Lower lobe of right lung (tissue), 2 donors: ENCODE results near the gene SLC25A21. TPM values are rescaled to one million over a fixed set of nuclear protein-coding genes. Genes with fewer than 3 reads are reported as not detected.

Source experiments
- ATAC-seq, 2 donors: fragments of 200-7000 bp; cut with Tn5 transposase; one replicate each; pipeline ENCODE4 v1.9.1; 2020 to 2022; ENCODE audit warnings: mild to moderate bottlenecking in 2 of 2, moderate library complexity in 2 of 2
- DNase-seq: peaks from one replicate; pipeline ENCODE4 v3.0.0-alpha.2; 2020
- H3K27ac ChIP-seq: fragments of 200-600 bp; one replicate; pipeline ENCODE4 v1.8.0; 2022
- H3K27me3 ChIP-seq: fragments of 200-600 bp; one replicate; pipeline ENCODE4 v1.8.0; 2022; ENCODE audit warnings: low read depth
- H3K36me3 ChIP-seq: fragments of 200-600 bp; one replicate; pipeline ENCODE4 v1.8.0; 2022; ENCODE audit warnings: mild to moderate bottlenecking
- H3K4me1 ChIP-seq: fragments of 200-600 bp; one replicate; pipeline ENCODE4 v1.8.0; 2022
- H3K4me3 ChIP-seq: fragments of 200-600 bp; one replicate; pipeline ENCODE4 v1.8.0; 2022; ENCODE audit warnings: mild to moderate bottlenecking
- H3K9me3 ChIP-seq: fragments of 200-600 bp; one replicate; pipeline ENCODE4 v1.8.0; 2022
- intact Hi-C: fragments of 100-400 bp; cut with DNase I; formaldehyde crosslinking; loops from one replicate; pipeline ENCODE4 v1.11.0; 2022
- total RNA-seq: library from RNA; stranded (reverse); fragmentation: NEBNext Ultra II Directional; extraction: Animal tissue kit (Norgen Biotek cat#: 25700); gene quantifications from one replicate; pipeline ENCODE4 v1.2.1, GENCODE V29; 2021
- TF ChIP-seq, protein P1 (sequence below): fragments of 200-600 bp; IDR thresholded peaks from one replicate; pipeline ENCODE4 v1.8.0; 2022; ENCODE audit warnings: antibody characterized with exemption, mild to moderate bottlenecking
- donor health status: DM: no; HTN: yes; CAD: no; lungs with severe emphysema.

Gene SLC25A21
- total RNA-seq, 1 donor from 2014 or later: 0.38 TPM

DNA sequence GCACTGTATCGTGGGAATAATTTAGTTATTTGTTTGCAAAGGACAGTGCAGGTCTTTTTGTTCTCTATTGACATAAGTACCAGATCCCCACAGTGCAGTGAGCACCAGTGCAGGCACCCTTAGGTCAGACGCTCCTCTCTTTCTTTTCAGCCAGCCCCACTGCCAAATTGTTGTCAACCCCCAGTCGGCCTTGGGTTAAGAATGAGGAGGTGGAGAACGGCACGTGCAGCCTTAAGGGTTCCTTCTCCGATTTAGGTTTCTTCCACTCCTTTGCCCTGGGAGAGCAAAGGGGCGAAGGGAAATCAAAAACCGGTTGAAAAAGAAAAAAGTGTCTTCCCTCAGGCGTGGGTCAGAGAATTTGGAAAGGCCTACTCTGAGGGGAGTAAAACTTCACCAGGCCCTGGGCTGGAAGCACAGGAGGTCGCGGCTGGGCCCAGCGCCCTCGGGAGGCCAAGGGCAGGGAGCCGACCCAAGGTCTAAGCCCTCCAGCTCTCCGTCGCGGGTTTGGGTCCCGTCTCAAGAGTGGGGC, 506.5 kb downstream of the SLC25A21 start:
- H3K4me3 ChIP-seq: no peak overlapping the region
- no peak overlapping the region for H3K27ac ChIP-seq
- no peaks in the 10 kb centered on the region for H3K9me3 ChIP-seq
- peaks cover 48% of the 10 kb centered on the region for H3K4me1 ChIP-seq
- H3K27me3 ChIP-seq: peaks cover 91% of the 10 kb centered on the region
- ATAC-seq: no peak
- TF ChIP-seq, protein P1, sequence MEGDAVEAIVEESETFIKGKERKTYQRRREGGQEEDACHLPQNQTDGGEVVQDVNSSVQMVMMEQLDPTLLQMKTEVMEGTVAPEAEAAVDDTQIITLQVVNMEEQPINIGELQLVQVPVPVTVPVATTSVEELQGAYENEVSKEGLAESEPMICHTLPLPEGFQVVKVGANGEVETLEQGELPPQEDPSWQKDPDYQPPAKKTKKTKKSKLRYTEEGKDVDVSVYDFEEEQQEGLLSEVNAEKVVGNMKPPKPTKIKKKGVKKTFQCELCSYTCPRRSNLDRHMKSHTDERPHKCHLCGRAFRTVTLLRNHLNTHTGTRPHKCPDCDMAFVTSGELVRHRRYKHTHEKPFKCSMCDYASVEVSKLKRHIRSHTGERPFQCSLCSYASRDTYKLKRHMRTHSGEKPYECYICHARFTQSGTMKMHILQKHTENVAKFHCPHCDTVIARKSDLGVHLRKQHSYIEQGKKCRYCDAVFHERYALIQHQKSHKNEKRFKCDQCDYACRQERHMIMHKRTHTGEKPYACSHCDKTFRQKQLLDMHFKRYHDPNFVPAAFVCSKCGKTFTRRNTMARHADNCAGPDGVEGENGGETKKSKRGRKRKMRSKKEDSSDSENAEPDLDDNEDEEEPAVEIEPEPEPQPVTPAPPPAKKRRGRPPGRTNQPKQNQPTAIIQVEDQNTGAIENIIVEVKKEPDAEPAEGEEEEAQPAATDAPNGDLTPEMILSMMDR: no peak
- DNase-seq: no peak
- intact Hi-C loops: no loop called here
- no peaks in the 10 kb centered on the region for H3K36me3 ChIP-seq

DNA sequence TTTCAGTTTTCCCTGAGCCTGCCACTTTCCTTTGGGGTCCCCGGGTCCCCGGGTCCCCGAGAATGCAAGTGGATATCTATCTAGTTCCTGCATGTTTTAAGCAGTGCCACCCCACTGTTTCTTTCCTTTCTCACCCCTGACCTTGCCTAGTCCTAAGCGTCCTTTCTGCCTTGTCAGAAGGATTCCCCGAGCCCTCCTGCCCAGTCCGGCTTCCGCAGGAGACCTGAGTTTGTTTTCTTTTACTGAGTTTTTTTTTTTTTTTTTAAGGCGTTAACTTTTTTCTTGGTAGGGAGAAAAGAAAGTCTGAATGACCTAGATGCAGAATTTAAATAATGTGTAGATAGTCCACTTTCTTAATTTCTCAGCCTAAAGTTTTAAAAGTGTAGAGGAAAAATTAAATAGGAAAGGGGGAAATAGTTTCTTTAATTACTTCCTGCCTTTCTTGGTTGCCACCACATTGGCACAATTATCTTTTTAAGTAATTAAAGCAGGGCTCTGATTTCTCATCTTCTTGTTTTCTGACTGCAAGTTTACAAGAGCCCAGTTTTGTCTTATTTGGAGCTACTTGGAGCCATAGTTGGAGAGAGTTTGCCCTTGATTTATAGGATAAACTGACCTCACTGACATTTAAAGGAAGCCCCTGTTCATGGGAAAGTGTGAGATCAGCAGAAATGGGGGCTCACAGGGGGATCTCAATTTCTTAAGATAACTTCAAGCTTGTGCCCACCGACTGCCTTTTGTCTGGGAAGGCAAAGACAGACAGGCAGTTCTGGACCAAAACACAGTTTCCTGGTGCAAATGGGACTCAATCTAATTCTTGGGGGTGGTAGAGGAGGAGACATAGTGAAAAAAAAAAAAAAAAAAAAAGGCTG, 507.8 kb downstream of the SLC25A21 start:
- H3K27me3 ChIP-seq: peaks cover 97% of the 10 kb centered on the region
- no peaks in the 10 kb centered on the region for H3K9me3 ChIP-seq
- no peak overlapping the region for H3K27ac ChIP-seq
- peaks cover 52% of the 10 kb centered on the region for H3K4me1 ChIP-seq
- TF ChIP-seq, protein P1: no peak
- no peaks in the 10 kb centered on the region for H3K36me3 ChIP-seq
- ATAC-seq (no peak), DNase-seq (no peak)
- H3K4me3 ChIP-seq: peak overlapping the region; percentile 43
- intact Hi-C loops: no loop called here

DNA sequence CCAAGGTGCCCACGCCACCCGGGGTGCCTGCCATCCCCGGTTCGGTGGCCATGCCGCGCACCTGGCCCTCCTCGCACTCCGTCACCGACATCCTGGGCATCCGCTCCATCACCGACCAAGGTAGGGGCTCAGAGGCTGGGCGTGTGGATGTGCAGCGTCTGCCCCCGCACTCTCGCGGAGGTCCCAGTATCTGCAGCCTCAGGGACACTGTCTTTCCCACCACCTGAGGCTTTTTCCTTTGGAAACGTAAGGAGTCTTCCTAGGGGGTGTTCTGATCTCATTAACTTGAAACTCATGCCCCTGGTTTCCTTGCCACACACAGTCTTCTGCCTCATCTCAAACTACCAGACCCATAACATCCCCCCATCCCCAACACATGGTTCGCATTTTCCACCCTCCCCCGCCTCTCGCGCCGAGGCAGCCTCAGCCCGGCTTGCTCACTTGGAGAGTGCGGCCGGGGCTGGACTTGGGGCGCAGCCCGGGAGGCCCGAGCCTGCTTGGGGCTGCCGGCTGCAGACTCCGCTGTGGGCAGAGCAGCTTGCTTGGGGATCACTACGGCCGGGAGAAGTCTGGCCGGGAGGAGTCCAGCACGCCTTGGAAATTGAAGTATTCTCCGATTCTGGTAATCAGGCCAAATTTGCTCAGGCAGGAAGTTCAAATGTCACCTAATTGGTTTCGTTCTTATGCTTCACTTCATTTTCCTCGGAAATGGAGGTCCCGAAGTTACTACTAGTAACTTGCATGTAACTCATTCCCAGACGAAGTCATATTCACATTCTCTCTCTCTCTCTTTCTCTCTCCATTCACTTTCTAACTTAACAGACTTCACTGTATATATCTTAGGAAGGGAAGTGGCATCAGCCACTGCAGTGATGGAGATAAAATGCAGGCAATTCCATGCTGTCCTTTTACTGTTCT, 508.7 kb downstream of the SLC25A21 start:
- TF ChIP-seq, protein P1: no peak
- no peak for ATAC-seq
- no peak overlapping the region for H3K27ac ChIP-seq
- H3K36me3 ChIP-seq: no peaks in the 10 kb centered on the region
- no peak for DNase-seq
- intact Hi-C loops: no loop called here
- no peaks in the 10 kb centered on the region for H3K9me3 ChIP-seq
- peaks cover 55% of the 10 kb centered on the region for H3K4me1 ChIP-seq
- peaks cover 99% of the 10 kb centered on the region for H3K27me3 ChIP-seq
- H3K4me3 ChIP-seq: peak overlapping the region; percentile 43

DNA sequence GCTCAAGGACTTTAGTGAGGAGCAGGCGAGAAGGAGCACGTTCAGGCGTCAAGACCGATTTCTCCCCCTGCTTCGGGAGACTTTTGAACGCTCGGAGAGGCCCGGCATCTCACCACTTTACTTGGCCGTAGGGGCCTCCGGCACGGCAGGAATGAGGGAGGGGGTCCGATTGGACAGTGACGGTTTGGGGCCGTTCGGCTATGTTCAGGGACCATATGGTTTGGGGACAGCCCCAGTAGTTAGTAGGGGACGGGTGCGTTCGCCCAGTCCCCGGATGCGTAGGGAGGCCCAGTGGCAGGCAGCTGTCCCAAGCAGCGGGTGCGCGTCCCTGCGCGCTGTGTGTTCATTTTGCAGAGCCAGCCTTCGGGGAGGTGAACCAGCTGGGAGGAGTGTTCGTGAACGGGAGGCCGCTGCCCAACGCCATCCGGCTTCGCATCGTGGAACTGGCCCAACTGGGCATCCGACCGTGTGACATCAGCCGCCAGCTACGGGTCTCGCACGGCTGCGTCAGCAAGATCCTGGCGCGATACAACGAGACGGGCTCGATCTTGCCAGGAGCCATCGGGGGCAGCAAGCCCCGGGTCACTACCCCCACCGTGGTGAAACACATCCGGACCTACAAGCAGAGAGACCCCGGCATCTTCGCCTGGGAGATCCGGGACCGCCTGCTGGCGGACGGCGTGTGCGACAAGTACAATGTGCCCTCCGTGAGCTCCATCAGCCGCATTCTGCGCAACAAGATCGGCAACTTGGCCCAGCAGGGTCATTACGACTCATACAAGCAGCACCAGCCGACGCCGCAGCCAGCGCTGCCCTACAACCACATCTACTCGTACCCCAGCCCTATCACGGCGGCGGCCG, 509.6 kb downstream of the SLC25A21 start:
- TF ChIP-seq, protein P1: no peak
- Histone ChIP-seq H3K27ac (no peak overlapping the region), H3K4me3 (peak overlapping the region; percentile 43), H3K9me3 (no peaks in the 10 kb centered on the region), H3K36me3 (no peaks in the 10 kb centered on the region), H3K4me1 (peaks cover 64% of the 10 kb centered on the region), H3K27me3 (peaks cover 99% of the 10 kb centered on the region)
- intact Hi-C loops: no loop called here
- no peak for DNase-seq
- peak in 1 of 2 donors; percentile 11 for ATAC-seq

DNA sequence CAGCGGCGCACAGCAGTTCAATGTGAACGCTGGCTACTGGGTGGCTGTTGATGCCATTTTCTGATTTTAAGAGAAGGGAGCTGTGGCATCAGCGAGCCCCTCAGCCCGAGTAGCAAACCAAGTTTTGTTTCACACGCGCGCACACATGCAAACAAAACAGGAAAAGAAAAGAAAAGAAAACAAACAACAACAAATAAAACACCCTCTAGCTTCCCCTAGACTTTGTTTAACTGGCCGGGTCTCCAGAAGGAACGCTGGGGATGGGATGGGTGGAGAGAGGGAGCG, 510.2 kb downstream of the SLC25A21 start:
- intact Hi-C loops: no loop called here
- H3K4me1 ChIP-seq: peaks cover 70% of the 10 kb centered on the region

More for the DNA sequence above, 510.2 kb downstream of the SLC25A21 start:
- TF ChIP-seq, protein P1: no peak
- Histone ChIP-seq H3K4me3 (peak overlapping the region; percentile 43), H3K36me3 (no peaks in the 10 kb centered on the region), H3K9me3 (no peaks in the 10 kb centered on the region), H3K27ac (no peak overlapping the region), H3K27me3 (peaks cover 99% of the 10 kb centered on the region)
- no peak for DNase-seq
- no peak for ATAC-seq
